Measurements from ENCODE around the gene WFIKKN1.
A peak's percentile ranks its signal among the peaks of the same experiment; 100 is the strongest.

The WFIKKN1 gene

GRCh38 chr16:625117-625976, 5.4 kb upstream of the WFIKKN1 start:
- no peak for DNase-seq

GRCh38 chr16:625977-626765, 4.6 kb upstream of the WFIKKN1 start:
- DNase-seq, result no peak

- no peak for DNase-seq
These were observed 3.9 kb upstream of the WFIKKN1 start for GRCh38 chr16:626787-627453.

- DNase-seq, result no peak
These were observed 3.1 kb upstream of the WFIKKN1 start for GRCh38 chr16:627454-628239.

GRCh38 chr16:628321-629061, 2.3 kb upstream of the WFIKKN1 start:
- DNase-seq, result no peak

- DNase-seq, result no peak
These were observed 1.5 kb upstream of the WFIKKN1 start for GRCh38 chr16:629185-629832.

- DNase-seq, result no peak
These were observed 944 bp upstream of the WFIKKN1 start for GRCh38 chr16:629833-630248.

GRCh38 chr16:630249-630814, 453 bp upstream of the WFIKKN1 start:
- no peak for DNase-seq

- DNase-seq, result no peak
These were observed 1.1 kb downstream of the WFIKKN1 start for GRCh38 chr16:631808-632358.

- no peak for DNase-seq
These were observed 1.9 kb downstream of the WFIKKN1 start for GRCh38 chr16:632486-633335.

GRCh38 chr16:633336-634050, 2.7 kb downstream of the WFIKKN1 start:
- DNase-seq, result no peak

GRCh38 chr16:634051-634670, 3.4 kb downstream of the WFIKKN1 start:
- no peak for DNase-seq

GRCh38 chr16:634996-635395, 4.2 kb downstream of the WFIKKN1 start:
- no peak for DNase-seq

- DNase-seq, result peak; percentile 40
These were observed 4.9 kb downstream of the WFIKKN1 start for GRCh38 chr16:635573-636205.

GRCh38 chr16:636206-637080, 5.7 kb downstream of the WFIKKN1 start, which contains the start of gene METTL26:
Gene METTL26 (minus strand): TSS chr16:636305. CDS start chr16:636290, 15 bp downstream.
- DNase-seq, result peak; percentile 95

- DNase-seq, result peak; percentile 91
These were observed 6.6 kb downstream of the WFIKKN1 start for GRCh38 chr16:637081-638018.

Measured in activated CD4-positive, alpha-beta T cell treated with anti-CD3 and anti-CD28 coated beads for 48 hours (primary cell).